Spleen (tissue), 7 donors: ENCODE data around the gene SURF1.

Experiments
- CTCF ChIP-seq, 11 experiments: fragments of 200-600 bp in 7 of 11; fragments of 450-650 bp in 4 of 11; sonication (generic) in 4 of 11; IDR thresholded peaks in 8 of 11; conservative IDR thresholded peaks in 3 of 11; 1 replicate in 7 of 11; 2 replicates in 4 of 11; pipeline versions ENCODE4 v1.4.0 to v1.8.0; 2016 to 2021; ENCODE audit warnings: antibody characterized with exemption in 11 of 11, inconsistent platforms in 4 of 11, mild to moderate bottlenecking in 1 of 11
- POLR2A ChIP-seq, 3 donors: fragments of 450-650 bp; IDR thresholded peaks; one replicate each; pipeline ENCODE4 v1.5.1; 2017; ENCODE audit warnings: antibody characterized with exemption in 3 of 3, mild to moderate bottlenecking in 1 of 3
- donor health status: DM: no; HTN: no; CAD: no; lungs with moderate emphysema.
- donor health status: DM: no; HTN: no; CAD: no.
- donor health status: DM: no; HTN: no; CAD: no.

GRCh38 chr9:133397370-133397769 lies 41.1 kb upstream of the SURF1 start:
- TF ChIP-seq CTCF (IDR thresholded peaks at IDR 0.05 in 8 of 11, conservative IDR thresholded peaks at IDR 0.05 in 3 of 11) (no peak), POLR2A (IDR thresholded peaks at IDR 0.05) (no peak)
